HG02885 (cell line): ENCODE data around the gene URAD.
"Not testable (repeated sequence)": the region's sequence is repeated elsewhere in the genome, so short reads cannot be mapped to it uniquely, and the experiment has no call there.

Experiments
- ATAC-seq: cut with Tn5 transposase; IDR thresholded peaks from one replicate; pipeline ENCODE4 v1.9.1; 2021; ENCODE audit warnings: mild to moderate bottlenecking; ENCODE audit not compliant: unreplicated experiment, poor library complexity

Gene URAD

DNA sequence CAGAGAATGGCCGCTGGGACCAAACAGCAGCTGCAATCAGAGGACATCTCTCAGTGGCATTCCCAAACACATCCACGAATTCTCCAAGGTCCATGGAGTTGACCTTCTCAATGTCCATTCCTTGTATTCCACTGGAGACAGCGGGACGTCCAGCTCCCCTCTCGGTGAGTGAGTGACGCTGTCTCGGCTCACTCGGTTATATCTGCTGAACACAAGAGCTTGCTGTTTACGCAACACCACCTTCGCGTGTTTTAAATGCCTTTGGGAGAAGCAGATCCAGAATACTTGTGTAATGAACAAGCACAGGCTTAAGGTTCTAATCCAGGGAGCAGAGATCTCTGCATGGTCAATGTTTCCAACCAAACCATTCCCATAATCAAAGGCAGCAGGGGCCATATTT lies at the start of gene URAD:
Gene URAD, minus strand, starts transcription at position 174 of the 400 bp plus-strand sequence. Its CDS starts 56 bp downstream, at position 118.
- ATAC-seq: no peak

- no peak for ATAC-seq
Measured at GRCh38 chr13:28037399-28037798, 48.9 kb upstream of the URAD start.

DNA sequence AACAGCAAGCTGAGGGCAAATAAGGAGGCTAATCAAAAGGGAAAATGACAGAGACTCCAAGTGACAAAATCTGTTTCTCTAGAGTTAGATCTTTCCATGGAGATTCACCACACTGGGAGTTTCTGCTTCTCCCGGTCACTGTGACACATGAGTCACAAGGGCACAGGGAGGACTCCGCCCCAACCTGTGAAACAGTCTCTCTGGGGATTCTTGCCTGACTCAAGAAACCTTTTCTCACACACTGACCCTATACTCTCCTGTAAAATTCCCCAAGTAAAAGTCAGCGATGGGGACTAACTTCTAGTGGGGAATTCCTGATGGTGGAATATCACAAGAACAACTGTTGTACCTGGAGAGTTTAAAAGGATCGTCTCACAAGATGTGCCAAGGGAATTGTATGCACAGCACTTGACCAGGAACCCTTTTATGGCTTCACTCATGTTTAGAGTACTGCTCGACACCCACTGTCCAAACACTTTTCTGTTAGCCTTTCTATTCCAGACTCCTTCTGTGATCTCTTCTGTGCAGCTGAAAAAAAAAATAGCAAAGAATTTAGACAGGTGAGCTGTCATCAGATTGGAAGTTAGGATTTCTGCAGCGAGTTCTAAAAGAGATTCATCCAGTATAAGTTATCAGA lies 46.8 kb upstream of the URAD start:
- ATAC-seq: no peak

DNA sequence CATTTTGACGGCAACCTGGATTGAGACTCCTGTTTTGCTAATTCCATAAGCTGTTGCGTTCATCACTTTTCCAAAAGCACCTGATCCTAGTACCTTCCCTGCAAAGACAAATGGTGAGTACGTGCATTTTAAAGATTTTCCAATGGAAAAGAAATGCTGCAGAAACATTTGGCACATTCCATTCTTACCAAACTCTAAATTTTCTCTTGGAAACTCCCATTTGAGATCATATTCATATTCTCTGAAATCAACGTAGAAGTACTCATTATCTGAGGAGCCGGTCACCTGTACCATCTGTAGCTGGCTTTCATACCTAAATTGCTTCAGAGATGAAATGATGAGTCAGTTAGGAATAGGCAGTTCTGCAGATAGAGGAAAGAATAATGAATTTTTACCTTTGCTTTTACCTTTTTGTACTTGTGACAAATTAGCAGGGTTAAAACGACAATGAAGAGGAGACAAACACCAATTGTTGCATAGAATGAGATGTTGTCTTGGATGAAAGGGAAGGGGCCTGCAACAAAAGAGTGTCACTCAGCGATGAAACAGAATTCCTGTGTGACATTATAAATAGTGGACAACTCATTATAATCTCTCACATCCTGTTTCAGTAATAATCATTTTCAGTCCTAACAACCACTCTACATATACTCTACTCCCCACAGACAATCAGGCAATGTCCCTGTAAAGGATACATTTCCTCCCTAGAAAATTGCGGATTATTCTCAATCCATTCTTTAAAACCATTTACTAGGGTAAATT lies 45.6 kb upstream of the URAD start:
- ATAC-seq: no peak

- not testable (repeated sequence) for ATAC-seq
Measured at GRCh38 chr13:28032438-28032837, 43.9 kb upstream of the URAD start.

DNA sequence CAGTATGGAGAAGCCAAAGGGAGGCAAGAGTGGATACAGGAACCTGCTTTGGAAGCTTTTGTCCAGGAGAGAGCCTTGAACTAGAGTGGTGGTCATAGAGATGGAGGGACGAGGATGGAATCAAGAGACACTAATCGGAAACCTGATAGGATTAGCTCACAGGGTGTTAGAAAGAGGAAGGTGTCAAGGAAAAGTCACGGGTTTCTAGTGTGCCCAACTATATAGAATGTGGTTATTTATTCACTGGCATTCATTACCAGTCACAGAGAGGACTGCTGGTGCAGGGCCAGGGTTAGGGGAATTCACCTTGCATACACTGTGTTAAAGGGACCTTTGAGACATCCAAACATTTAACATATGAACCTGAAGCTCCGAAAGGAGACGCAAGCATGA lies 43.4 kb upstream of the URAD start:
- no peak for ATAC-seq

DNA sequence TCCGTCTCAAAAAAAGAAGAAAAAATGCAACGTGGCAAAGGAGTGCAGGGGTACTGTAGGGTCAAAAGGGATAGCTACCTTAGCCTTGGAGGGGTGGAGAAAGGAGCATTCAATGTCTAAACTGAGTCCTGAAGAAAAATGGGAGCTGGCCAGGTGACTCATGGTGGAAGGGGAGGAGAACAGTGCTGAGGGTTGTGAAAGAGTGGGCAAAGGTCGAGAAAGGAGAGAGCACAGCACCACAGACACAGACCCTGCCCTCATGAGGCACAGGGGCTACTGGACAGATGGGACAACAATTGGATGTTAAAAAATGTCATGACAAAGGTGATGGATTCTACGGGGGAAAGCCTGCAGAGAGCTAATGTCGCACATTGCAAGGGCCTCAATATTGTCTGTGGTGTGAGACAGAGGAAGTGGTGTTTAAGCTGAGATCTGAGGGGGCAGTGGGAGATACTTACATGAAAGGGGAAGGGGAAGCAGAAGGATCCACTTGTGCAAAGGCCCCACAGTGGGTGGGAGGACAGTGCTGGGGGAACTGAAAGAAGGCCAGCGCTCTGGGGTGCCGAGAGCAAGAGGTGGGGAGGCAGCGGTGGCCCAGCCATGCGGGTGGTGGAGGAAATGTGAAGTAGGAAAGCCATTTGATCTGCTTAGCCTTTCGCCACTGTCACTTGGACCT lies 42.9 kb upstream of the URAD start:
- peak; percentile 61 for ATAC-seq

DNA sequence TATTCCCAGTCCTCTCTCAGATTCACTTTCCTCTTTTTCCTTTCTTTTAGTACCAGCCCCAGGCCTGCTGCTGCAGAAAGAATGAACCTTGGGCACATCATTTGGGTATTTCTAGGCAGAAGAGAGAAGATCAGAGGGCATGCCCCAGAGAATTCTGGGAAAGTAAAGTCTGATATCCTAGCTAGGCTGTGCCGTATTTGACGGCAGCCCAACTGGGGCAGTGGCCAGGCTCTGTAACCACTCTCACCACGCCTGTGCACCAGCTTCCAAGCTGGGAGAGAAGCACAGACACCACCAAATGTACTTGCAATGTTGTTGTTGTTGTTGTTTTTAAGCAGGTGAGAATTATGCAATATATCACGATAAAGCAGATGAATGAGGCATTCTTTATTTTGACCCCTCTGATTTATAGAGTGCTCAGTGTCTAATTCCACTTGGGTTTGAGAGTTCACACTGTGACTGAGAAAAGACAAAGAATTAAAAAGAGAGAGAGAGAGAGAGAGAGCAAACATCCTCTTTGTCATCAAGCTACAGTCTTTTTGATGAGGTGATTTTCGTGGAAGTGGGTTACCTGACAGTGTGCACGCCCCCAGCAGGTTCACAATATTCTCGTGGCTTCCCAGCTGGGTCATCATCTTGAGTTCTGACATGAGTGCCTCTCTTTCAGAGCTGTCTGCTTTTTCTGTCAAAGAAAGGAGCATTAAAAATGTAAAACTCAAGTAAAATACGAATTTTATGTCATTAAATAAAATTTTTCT lies 39.3 kb upstream of the URAD start:
- no peak for ATAC-seq

DNA sequence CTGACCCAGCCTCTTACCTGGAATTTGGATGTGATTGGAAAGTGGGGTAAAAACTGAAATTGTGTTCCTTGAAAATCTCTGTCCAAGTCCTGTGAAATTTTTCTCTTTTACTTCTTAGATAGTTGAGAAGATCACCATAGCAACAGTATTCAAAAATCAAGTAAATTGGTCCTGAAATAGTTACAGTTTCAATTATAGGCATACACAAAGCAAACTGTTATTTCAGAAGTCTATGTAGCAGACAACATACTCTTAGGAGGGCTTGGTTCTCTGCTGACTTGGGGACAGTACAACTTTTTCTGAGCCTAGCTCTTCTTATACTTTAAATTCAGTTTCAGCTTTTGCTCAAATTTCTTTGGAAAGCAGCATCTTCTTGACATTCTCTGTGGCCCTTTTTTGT lies 38.6 kb upstream of the URAD start:
- no peak for ATAC-seq

- ATAC-seq: no peak
Measured at GRCh38 chr13:28026508-28026907, 38.0 kb upstream of the URAD start.

GRCh38 chr13:28022848-28023518 lies 34.5 kb upstream of the URAD start:
- no peak for ATAC-seq

DNA sequence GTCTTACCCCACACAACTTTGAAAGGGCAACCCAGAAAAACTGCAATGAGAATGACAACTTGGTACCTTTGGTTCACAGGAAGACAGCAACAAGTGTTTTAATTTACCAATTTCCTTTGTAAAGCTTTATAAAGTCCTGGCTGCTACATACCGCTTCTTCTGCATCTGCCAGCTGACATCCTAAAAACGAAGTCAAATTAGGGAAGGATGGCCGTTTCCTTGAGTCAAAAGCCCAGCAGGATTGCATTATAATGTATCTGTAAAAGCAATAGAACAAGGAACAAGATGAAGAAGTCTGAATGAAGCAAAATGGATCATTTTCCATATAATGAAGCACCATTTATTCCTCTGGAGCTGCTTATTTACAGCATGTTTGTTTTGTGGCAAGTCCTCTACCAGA lies 25.8 kb upstream of the URAD start:
- ATAC-seq: no peak

DNA sequence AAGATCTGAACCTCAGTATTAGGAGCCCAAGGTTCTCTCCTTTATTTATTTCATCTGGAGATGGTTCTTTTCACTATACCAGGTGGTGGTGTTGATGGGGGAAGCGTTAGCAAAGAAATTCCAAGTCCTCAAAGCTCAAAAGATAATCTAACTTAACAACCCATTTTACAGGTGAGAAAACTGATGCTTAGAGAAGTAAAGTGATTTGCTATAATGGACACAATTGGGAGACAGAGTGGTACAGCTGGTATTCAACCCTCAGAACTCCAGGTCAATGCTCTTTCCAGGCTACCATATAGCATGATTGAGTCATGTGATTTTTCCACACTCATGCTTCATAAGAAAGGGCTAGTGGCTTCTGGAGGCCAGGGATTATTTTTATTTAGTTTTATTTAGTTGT lies 25.0 kb upstream of the URAD start:
- ATAC-seq: no peak

DNA sequence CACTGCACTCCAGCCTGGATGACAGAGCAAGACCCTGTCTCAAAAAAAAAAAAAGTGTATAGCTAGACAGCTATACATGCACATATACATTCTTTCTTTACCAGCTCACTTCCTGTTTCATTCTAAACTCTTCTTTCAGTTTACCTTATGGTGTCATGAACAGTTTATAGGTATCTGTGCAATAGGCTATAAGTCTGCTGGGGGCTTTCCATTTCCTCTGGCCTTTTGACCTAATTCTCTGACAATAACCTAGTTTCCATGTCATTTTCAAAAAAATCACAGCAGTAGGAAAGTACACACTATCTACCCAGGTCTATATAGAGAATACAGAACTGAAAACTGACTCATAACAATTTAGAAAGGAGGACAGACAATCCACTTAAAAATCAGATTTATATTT lies 24.4 kb upstream of the URAD start:
- peak; percentile 92 for ATAC-seq

DNA sequence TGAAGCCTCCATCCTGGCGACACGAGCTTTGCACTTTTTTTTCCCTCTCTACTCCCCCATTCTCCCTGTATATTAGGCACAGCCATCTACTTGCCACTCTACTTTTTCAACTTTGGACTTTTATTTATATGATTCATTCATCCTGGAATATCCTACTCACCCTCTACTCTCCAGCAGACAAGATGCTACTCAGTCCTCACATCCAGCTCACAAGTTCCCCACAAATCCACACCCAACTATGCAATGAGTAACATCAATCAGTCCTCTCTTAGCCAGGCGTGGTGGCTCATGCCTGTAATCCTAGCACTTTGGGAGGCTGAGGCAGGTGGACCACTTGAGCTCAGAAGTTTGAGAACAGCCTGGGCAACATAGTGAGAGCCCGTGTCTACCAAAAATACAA lies 23.9 kb upstream of the URAD start:
- peak; percentile 2 for ATAC-seq

- ATAC-seq: no peak
Measured at GRCh38 chr13:28010046-28010445, 21.6 kb upstream of the URAD start.

DNA sequence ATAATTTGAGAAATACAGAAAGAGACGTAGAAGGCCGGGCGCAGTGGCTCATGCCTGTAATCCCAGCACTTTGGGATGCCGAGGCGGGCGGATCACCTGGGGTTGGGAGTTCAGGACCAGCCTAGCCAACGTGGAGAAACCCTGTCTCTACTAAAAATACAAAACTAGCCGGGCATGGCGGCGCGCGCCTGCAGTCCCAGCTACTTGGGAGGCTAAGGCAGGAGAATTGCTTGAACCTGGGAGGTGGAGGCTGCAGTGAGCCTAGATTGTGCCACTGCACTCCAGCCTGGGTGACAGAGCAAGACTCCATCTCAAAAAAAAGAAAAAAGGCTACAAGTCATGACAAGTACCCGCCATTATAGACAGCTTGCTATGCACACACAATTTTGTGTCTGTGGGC lies 16.5 kb upstream of the URAD start:
- not testable (repeated sequence) for ATAC-seq

DNA sequence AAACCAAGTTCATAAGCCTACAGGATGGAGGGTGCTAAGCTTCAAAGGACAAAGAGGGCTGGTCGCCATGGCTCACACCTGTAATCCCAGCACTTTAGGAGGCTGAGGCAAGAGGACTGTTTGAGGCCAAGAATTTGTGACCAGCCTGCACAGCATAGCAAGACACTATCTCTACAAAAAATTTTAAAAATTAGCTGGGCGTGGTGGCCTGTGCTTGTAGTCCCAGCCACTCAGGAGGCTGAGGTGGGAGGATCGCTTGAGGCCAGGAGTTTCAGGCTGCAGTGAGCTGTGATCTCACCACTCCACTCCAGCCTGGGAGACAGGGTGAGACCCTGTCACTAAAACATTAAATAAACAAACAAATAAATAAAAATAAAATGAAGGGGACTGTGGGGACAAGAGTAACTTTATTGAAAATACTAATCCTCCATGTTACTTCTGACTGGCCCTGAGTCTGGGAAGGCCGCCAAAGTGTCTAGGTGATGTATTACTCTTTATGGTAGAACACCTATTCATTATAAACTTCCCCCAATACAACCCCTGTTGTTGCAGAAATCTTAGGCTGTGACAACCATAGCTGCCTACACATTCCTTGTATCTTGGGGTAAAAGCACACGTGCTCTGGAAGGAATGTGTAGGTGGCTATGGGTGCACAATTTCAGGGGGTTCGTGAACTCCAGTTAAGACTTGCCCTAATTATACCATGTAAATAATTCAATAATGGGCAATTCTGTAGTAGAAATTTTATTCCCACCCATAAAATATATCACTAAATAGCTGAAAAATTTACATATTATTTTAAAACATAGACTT lies 14.6 kb upstream of the URAD start:
- no peak for ATAC-seq

DNA sequence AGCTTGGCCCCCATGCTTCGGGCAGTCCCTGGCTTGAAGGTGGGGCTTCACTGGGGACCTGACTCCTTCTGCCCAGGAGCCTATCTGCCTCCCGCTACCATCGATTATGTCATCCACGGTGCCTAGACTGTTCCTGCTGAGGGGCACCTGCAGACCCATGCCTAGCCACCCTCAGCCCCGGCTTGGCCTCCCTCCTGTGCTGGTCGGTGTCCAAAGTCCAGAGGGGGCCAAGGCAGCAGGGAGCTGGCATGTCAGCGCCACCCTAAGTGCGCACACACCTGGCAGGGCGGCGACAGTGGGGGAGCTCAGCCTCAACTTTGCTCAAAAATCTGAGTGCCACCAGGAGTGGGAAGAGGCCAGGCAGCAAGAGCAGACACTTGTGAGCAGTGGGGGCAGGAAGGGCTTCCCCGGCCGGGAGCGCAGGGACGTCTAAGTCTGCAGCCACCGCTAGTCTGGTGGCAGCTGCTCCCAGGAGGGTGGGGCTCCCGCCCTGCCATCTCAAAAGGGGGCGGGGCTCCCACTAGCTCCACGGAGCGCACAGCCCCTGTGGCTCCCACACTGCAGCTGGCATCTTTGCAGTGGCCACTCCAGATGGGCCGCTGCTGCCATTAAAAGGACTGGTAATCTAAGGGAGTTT lies 13.5 kb upstream of the URAD start:
- no peak for ATAC-seq
